ENCODE data around the gene NRP2. TPM values are rescaled to one million over a fixed set of nuclear protein-coding genes. Genes with fewer than 3 reads are reported as not detected.

NRP2 gene
- total RNA-seq, 4 donors from 2014 or later, result 128 to 196 (median 176) TPM

DNA sequence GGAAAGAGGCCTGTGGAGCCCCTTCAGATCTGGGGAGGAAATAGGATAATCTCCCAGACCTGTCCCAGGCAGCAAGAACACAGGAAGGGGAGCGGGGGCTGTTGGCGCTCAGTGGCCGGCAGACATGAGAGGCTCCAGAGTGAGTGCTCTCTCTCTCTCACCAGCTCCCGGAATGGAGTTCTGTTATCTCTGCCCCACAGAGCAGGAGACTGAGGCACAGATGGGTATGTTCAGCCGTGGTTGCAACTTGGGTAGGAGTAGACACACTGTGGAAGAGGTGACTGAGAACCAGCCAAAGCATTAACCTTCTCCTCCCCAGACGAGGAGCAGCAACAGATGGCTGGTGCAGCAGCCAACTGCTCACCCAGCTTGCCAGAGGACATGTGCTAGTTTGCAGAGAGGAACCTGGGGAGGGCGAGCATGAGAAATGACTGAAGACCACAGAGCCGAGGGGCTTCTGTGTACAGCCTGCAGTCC, 82.0 kb downstream of the NRP2 start:
- 57 to 65% methylated on average over 8 of the region's 8 CpGs for WGBS, 2 donors
- Histone ChIP-seq H3K27ac (peak overlapping the region in 3 of 4 donors; percentile 13 to 88 (median 82)), H3K9me3 (no peaks in the 10 kb centered on the region), H3K4me1 (peaks cover 0 to 77% (median 22%) of the 10 kb centered on the region in 4 donors), H3K4me3 (no peak overlapping the region), H3K36me3 (peaks cover 0 to 60% (median 0%) of the 10 kb centered on the region in 3 donors), H3K27me3 (no peaks in the 10 kb centered on the region)
- TF ChIP-seq POLR2A (IDR thresholded peaks at IDR 0.05), result no peak
- TF ChIP-seq, protein P1, sequence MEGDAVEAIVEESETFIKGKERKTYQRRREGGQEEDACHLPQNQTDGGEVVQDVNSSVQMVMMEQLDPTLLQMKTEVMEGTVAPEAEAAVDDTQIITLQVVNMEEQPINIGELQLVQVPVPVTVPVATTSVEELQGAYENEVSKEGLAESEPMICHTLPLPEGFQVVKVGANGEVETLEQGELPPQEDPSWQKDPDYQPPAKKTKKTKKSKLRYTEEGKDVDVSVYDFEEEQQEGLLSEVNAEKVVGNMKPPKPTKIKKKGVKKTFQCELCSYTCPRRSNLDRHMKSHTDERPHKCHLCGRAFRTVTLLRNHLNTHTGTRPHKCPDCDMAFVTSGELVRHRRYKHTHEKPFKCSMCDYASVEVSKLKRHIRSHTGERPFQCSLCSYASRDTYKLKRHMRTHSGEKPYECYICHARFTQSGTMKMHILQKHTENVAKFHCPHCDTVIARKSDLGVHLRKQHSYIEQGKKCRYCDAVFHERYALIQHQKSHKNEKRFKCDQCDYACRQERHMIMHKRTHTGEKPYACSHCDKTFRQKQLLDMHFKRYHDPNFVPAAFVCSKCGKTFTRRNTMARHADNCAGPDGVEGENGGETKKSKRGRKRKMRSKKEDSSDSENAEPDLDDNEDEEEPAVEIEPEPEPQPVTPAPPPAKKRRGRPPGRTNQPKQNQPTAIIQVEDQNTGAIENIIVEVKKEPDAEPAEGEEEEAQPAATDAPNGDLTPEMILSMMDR (IDR thresholded peaks at IDR 0.05), result no peak
- TF ChIP-seq EP300 (IDR thresholded peaks at IDR 0.05), result no peak
- DNase-seq (ENCODE audit: low spot score in 2 of 2), result no peak

DNA sequence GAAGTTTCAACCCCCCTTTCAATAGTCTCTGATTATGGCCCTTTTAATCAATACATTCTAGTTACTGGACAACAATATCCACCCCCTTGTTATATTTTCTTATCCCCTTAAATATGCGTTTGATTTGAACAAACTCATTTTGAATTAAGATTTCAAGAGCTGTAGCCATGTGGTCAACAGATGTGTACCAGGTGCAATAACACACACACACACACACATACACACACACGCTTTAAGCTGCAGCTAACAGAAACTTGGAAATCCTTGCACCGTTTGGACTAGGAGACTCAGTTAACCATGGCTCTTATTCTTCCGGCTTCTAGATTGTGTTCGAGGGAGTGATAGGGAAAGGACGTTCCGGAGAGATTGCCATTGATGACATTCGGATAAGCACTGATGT, 82.8 kb downstream of the NRP2 start:
- TF ChIP-seq POLR2A (IDR thresholded peaks at IDR 0.05), result no peak
- TF ChIP-seq, protein P1 (IDR thresholded peaks at IDR 0.05), result no peak
- no peak for TF ChIP-seq EP300 (IDR thresholded peaks at IDR 0.05)
- H3K36me3 ChIP-seq, result peaks cover 0 to 56% (median 0%) of the 10 kb centered on the region in 3 donors
- H3K27ac ChIP-seq, result peak overlapping the region in 2 of 4 donors; percentile 82 to 88
- no peaks in the 10 kb centered on the region for H3K27me3 ChIP-seq
- H3K9me3 ChIP-seq, result no peaks in the 10 kb centered on the region
- 70 to 73% methylated on average over 8 of the region's 8 CpGs for WGBS, 2 donors
- H3K4me1 ChIP-seq, result peaks cover 0 to 73% (median 22%) of the 10 kb centered on the region in 4 donors
- H3K4me3 ChIP-seq, result no peak overlapping the region
- no peak for DNase-seq (ENCODE audit: low spot score in 2 of 2)

DNA sequence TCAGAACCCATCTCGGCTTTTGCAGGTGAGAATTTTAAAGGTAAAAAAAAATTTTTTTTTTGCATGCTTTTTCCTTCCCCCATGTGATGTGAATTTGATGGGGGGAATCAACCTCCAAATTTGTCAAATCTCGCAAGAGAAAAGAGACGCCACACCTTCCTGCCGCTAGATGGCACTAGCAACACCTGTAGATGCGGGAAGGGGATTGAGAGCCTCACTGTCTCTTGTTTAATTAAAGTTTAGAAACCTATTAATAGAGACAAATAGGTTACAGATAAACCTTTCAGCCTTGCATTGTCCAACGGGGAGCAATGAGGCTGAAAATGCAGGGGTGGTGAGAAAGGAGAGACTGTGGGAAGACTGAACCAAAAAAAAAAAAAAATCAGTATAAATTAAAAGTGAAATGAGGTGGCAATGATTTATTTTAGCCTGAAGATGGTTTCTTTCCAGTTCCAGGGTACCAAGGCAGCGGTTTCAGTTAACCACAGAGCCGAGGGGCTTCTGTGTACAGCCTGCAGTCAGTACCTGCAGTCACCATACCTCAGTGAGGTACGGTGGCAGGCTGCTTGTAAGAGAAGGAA, 84.6 kb downstream of the NRP2 start:
- peaks cover 0 to 86% (median 32%) of the 10 kb centered on the region in 4 donors for H3K4me1 ChIP-seq
- no peaks in the 10 kb centered on the region for H3K9me3 ChIP-seq

DNA sequence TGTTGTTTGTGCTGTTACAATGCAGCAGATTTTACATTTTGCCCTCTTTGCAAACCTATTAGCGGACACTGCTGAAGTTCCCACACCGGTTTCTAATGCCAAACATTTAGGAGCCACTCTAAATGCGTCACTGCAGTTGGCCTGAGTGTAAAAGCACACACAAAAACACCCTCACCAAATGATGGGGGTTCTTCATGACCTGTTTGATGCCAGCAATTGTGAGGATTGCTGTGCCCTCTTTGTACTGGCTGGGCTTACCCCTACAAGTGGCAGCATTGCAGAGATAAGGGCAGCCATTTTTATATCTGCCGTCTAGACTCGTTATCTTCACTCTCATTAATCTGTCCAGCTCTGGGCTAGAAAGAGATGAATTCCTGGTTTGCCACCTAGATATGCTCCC, 85.3 kb downstream of the NRP2 start:
- TF ChIP-seq, protein P1 (IDR thresholded peaks at IDR 0.05), result no peak
- TF ChIP-seq EP300 (IDR thresholded peaks at IDR 0.05) (no peak), POLR2A (IDR thresholded peaks at IDR 0.05) (no peak)
- H3K9me3 ChIP-seq, result no peaks in the 10 kb centered on the region
- WGBS, 2 donors, result 87 to 88% methylated on average over 5 of the region's 5 CpGs
- no peak overlapping the region for H3K4me3 ChIP-seq
- DNase-seq (ENCODE audit: low spot score in 2 of 2), result no peak
- H3K4me1 ChIP-seq, result peaks cover 0 to 81% (median 33%) of the 10 kb centered on the region in 4 donors
- peak overlapping the region in 2 of 4 donors; percentile 65 to 79 for H3K27ac ChIP-seq
- H3K36me3 ChIP-seq, result peaks cover 0 to 46% (median 0%) of the 10 kb centered on the region in 3 donors
- no peaks in the 10 kb centered on the region for H3K27me3 ChIP-seq

More for the DNA sequence above, 84.6 kb downstream of the NRP2 start:
- peak overlapping the region in 2 of 4 donors; percentile 65 to 79 for H3K27ac ChIP-seq
- WGBS, 2 donors, result 19 to 25% methylated on average over 9 of the region's 9 CpGs
- peak; percentile 72 to 84 for DNase-seq (ENCODE audit: low spot score in 2 of 2)
- H3K27me3 ChIP-seq, result no peaks in the 10 kb centered on the region
- no peak for TF ChIP-seq POLR2A (IDR thresholded peaks at IDR 0.05)
- TF ChIP-seq, protein P1 (IDR thresholded peaks at IDR 0.05), result peak; percentile 72 to 86 (median 82)
- H3K36me3 ChIP-seq, result peaks cover 0 to 51% (median 0%) of the 10 kb centered on the region in 3 donors
- H3K4me3 ChIP-seq, result no peak overlapping the region

DNA sequence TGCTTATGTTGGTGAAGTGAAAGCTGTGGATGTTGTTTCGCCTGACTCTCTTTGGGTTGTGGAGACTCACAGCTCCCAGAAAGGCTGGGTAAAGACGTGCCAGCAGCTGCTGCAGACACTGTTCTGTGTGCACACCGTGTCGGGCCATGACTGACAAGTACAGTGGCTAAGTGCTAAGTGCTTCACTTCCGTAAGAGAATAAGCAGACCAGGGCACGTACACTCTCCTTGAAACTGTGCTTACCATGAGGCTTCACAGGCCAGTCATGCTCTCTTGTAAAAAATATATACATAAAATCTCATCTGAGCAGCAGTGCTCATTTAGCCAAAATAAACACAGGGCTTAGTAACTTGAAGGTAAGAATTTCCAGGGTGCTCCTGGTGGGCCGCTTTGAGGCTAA, 86.0 kb downstream of the NRP2 start:
- H3K27ac ChIP-seq, result peak overlapping the region; percentile 27 to 79 (median 48)
- TF ChIP-seq, protein P1 (IDR thresholded peaks at IDR 0.05), result no peak
- peaks cover 0 to 75% (median 31%) of the 10 kb centered on the region in 4 donors for H3K4me1 ChIP-seq
- 79 to 84% methylated on average over 7 of the region's 7 CpGs for WGBS, 2 donors
- no peaks in the 10 kb centered on the region for H3K27me3 ChIP-seq
- no peak overlapping the region for H3K4me3 ChIP-seq
- no peaks in the 10 kb centered on the region for H3K9me3 ChIP-seq
- H3K36me3 ChIP-seq, result peaks cover 0 to 40% (median 0%) of the 10 kb centered on the region in 3 donors
- no peak for DNase-seq (ENCODE audit: low spot score in 2 of 2)
